ENCODE measurements around the gene WT1. TPM values are rescaled to one million over a fixed set of nuclear protein-coding genes. Genes with fewer than 3 reads are reported as not detected.

Gene WT1
- total and polyA plus RNA-seq, 2 of the 8 experiments (the other 6 are each of a cell fraction or from before 2014, with no cell fraction given): 0.05 to 0.17 TPM

DNA sequence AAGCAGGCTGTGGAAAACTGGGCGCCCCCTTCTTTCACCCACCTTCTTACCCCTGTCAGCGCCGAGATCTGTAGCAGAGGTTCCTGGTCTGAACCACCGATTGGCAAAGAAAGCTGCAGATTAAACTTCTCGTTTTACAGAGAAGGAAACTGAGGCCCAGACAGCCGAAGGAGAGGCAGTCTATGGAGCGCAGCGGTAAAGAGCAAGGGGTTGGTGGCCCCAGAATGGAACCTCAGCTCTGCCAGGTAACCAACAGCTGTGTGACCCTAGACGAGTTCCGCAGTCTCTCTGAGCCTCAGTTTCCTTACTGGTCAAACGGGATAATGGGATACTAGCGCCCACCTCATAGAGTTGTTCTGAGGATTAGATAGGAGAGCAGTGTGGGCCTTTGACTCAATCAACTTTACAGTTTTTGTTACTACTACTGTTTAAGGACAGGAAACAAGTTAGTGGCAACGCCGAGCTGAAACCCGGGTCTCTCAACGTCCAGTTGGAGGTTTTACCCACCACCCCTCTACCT, 3.1 kb upstream of the WT1 start (continued):
- TF ChIP-seq USF2 (IDR thresholded peaks at IDR 0.05; ENCODE audit: low read length): no peak
- no peak for TF ChIP-seq CHD2 (IDR thresholded peaks at IDR 0.05; ENCODE audit: low read length)
- TF ChIP-seq TCF12 (IDR thresholded peaks at IDR 0.05; ENCODE audit: low read depth, low read length): no peak
- TF ChIP-seq POLR2AphosphoS5 (IDR thresholded peaks at IDR 0.05; ENCODE audit: low read depth, low read length): no peak
- no peak for TF ChIP-seq GTF2F1 (IDR thresholded peaks at IDR 0.05; ENCODE audit: borderline replicate concordance, low read depth, low read length)
- TF ChIP-seq CHD1 (IDR thresholded peaks at IDR 0.05; ENCODE audit: low read depth, low read length): no peak
- no peak for TF ChIP-seq ASH2L (IDR thresholded peaks at IDR 0.05; ENCODE audit: low read length)

Data from H1 (cell line).